HepG2 (cell line): ENCODE measurements around the gene PDGFRB. TPM values are rescaled to one million over a fixed set of nuclear protein-coding genes. Genes with fewer than 3 reads are reported as not detected.

Experiments used
- CENPX ChIP-seq: sonication (generic); formaldehyde crosslinking; IDR thresholded peaks from 2 replicates; pipeline ENCODE4 v1.9.0; 2021; ENCODE audit warnings: mild to moderate bottlenecking, missing genetic modification reagents, moderate library complexity
- E2F1 ChIP-seq: sonication (generic); formaldehyde crosslinking; IDR thresholded peaks from 2 replicates; pipeline ENCODE4 v1.5.0; 2020; ENCODE audit warnings: missing genetic modification reagents
- GLI4 ChIP-seq: sonication (generic); formaldehyde crosslinking; IDR thresholded peaks from 2 replicates; pipeline ENCODE4 v1.5.1; 2020; ENCODE audit warnings: missing genetic modification reagents, mild to moderate bottlenecking, moderate library complexity, borderline replicate concordance
- PRDM10 ChIP-seq: sonication (generic); formaldehyde crosslinking; IDR thresholded peaks from 2 replicates; pipeline ENCODE4 v1.4.0; 2020; ENCODE audit warnings: low read depth, missing genetic modification reagents
- U2AF1 ChIP-seq: fragments of 200-400 bp; formaldehyde crosslinking; optimal IDR thresholded peaks from 2 replicates; pipeline ENCODE3; 2017; ENCODE audit warnings: mild to moderate bottlenecking, low read depth, low read length
- YEATS4 ChIP-seq: sonication (generic); formaldehyde crosslinking; IDR thresholded peaks from 2 replicates; pipeline ENCODE4 v1.4.0; 2020; ENCODE audit warnings: missing genetic modification reagents, borderline replicate concordance
- ZBTB20 ChIP-seq: sonication (generic); formaldehyde crosslinking; IDR thresholded peaks from 2 replicates; pipeline ENCODE4 v1.8.1; 2023; ENCODE audit warnings: missing genetic modification reagents, low read depth, mild to moderate bottlenecking, borderline replicate concordance
- ZNF232 ChIP-seq: sonication (generic); formaldehyde crosslinking; IDR thresholded peaks from 2 replicates; pipeline ENCODE4 v1.4.0; 2020; ENCODE audit warnings: missing genetic modification reagents, borderline replicate concordance
- ZNF331 ChIP-seq: sonication (generic); formaldehyde crosslinking; IDR thresholded peaks from 2 replicates; pipeline ENCODE4 v1.4.0; 2020; ENCODE audit warnings: missing genetic modification reagents
- ZNF333 ChIP-seq: sonication (generic); formaldehyde crosslinking; IDR thresholded peaks from 2 replicates; pipeline ENCODE4 v1.4.0; 2020; ENCODE audit warnings: mild to moderate bottlenecking, missing genetic modification reagents, borderline replicate concordance
- ZNF441 ChIP-seq: sonication (generic); formaldehyde crosslinking; IDR thresholded peaks from 2 replicates; pipeline ENCODE4 v1.7.0; 2021; ENCODE audit warnings: missing genetic modification reagents, borderline replicate concordance
- ZNF724P ChIP-seq: sonication (generic); formaldehyde crosslinking; IDR thresholded peaks from 2 replicates; pipeline ENCODE4 v1.8.0; 2022; ENCODE audit warnings: missing genetic modification reagents, borderline replicate concordance
- ZNF737 ChIP-seq: sonication (generic); formaldehyde crosslinking; IDR thresholded peaks from 2 replicates; pipeline ENCODE4 v1.5.0; 2020; ENCODE audit warnings: missing genetic modification reagents, mild to moderate bottlenecking, borderline replicate concordance
- ZNF747 ChIP-seq: sonication (generic); formaldehyde crosslinking; IDR thresholded peaks from 2 replicates; pipeline ENCODE4 v1.8.1; 2023; ENCODE audit warnings: missing genetic modification reagents, mild to moderate bottlenecking, borderline replicate concordance
- polyA plus RNA-seq, 8 experiments: library from polyadenylated mRNA; depleted of rRNA in 3 of 8; stranded (reverse) in 7 of 8; unstranded in 1 of 8; fragments of >200 nt; fragmentation: Illumina TruSeq in 4 of 8; extraction: Trizol in 4 of 8; gene quantifications; 2 replicates each; pipeline versions ENCODE4 v1.2.1 to v1.2.3, GENCODE V29; 2011 to 2016; ENCODE audit warnings: low read depth in 4 of 8, missing spikeins in 1 of 8, mixed read lengths in 1 of 8; ENCODE audit not compliant: insufficient read depth in 1 of 8
- total RNA-seq, 5 experiments: library from RNA; depleted of rRNA; stranded (reverse); fragments of >200 nt; fragmentation: Illumina TruSeq; extraction: Trizol; gene quantifications; 2 replicates each; pipeline ENCODE4 v1.2.3, GENCODE V29; 2016; ENCODE audit warnings: low read depth in 1 of 5
- TF ChIP-seq, protein P1 (sequence below): sonication (generic); formaldehyde crosslinking; IDR thresholded peaks from 2 replicates; pipeline ENCODE4 v1.4.0; 2020; ENCODE audit warnings: mild to moderate bottlenecking, missing genetic modification reagents, borderline replicate concordance
- TF ChIP-seq, protein P2 (sequence below): sonication (generic); formaldehyde crosslinking; IDR thresholded peaks from 2 replicates; pipeline ENCODE4 v1.8.0; 2022; ENCODE audit warnings: missing genetic modification reagents, low read depth, mild to moderate bottlenecking, borderline replicate concordance

PDGFRB gene
- total and polyA plus RNA-seq, 2 of the 13 experiments (the other 11 are each of a cell fraction or from before 2014, with no cell fraction given) = 4.0 to 21.0 TPM

GRCh38 chr5:150142959-150143349 lies 12.7 kb downstream of the PDGFRB start (continued):
- TF ChIP-seq PRDM10 (CRISPR knock-in tag) (no peak), CENPX (no peak), ZNF724P (CRISPR knock-in tag) (no peak), E2F1 (no peak), ZNF232 (CRISPR knock-in tag) (no peak), ZNF441 (CRISPR knock-in tag) (no peak), GLI4 (CRISPR knock-in tag) (no peak), ZNF737 (no peak), ZNF331 (CRISPR knock-in tag) (no peak; the same call in 1 of the 2 replicates), ZNF333 (peak; percentile 17; the same call in 1 of the 2 replicates), U2AF1 (no peak), ZNF747 (CRISPR knock-in tag) (no peak; the same call in 1 of the 2 replicates), ZBTB20 (no peak), YEATS4 (no peak)
- TF ChIP-seq, protein P1, sequence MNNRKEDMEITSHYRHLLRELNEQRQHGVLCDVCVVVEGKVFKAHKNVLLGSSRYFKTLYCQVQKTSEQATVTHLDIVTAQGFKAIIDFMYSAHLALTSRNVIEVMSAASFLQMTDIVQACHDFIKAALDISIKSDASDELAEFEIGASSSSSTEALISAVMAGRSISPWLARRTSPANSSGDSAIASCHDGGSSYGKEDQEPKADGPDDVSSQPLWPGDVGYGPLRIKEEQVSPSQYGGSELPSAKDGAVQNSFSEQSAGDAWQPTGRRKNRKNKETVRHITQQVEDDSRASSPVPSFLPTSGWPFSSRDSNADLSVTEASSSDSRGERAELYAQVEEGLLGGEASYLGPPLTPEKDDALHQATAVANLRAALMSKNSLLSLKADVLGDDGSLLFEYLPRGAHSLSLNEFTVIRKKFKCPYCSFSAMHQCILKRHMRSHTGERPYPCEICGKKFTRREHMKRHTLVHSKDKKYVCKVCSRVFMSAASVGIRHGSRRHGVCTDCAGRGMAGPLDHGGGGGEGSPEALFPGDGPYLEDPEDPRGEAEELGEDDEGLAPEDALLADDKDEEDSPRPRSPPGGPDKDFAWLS (CRISPR knock-in tag) = no peak
- TF ChIP-seq, protein P2, sequence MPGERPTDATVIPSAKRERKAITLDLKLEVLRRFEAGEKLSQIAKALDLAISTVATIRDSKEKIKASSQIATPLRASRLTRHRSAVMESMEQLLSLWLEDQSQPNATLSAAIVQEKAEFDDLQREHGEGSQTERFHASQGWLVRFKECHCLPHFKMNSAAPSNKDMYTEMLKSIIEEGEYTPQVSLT (CRISPR knock-in tag) = no peak
